GM19397 (cell line): Measurements from ENCODE around the gene DDX60.
"Not testable (repeated sequence)": the region's sequence is repeated elsewhere in the genome, so short reads cannot be mapped to it uniquely, and the experiment has no call there.

Source experiments
- ATAC-seq: cut with Tn5 transposase; IDR thresholded peaks from one replicate; pipeline ENCODE4 v1.9.1; 2021; ENCODE audit warnings: mild to moderate bottlenecking, moderate library complexity; ENCODE audit not compliant: unreplicated experiment

DDX60 gene, protein sequence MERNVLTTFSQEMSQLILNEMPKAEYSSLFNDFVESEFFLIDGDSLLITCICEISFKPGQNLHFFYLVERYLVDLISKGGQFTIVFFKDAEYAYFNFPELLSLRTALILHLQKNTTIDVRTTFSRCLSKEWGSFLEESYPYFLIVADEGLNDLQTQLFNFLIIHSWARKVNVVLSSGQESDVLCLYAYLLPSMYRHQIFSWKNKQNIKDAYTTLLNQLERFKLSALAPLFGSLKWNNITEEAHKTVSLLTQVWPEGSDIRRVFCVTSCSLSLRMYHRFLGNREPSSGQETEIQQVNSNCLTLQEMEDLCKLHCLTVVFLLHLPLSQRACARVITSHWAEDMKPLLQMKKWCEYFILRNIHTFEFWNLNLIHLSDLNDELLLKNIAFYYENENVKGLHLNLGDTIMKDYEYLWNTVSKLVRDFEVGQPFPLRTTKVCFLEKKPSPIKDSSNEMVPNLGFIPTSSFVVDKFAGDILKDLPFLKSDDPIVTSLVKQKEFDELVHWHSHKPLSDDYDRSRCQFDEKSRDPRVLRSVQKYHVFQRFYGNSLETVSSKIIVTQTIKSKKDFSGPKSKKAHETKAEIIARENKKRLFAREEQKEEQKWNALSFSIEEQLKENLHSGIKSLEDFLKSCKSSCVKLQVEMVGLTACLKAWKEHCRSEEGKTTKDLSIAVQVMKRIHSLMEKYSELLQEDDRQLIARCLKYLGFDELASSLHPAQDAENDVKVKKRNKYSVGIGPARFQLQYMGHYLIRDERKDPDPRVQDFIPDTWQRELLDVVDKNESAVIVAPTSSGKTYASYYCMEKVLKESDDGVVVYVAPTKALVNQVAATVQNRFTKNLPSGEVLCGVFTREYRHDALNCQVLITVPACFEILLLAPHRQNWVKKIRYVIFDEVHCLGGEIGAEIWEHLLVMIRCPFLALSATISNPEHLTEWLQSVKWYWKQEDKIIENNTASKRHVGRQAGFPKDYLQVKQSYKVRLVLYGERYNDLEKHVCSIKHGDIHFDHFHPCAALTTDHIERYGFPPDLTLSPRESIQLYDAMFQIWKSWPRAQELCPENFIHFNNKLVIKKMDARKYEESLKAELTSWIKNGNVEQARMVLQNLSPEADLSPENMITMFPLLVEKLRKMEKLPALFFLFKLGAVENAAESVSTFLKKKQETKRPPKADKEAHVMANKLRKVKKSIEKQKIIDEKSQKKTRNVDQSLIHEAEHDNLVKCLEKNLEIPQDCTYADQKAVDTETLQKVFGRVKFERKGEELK (N-terminal part only)

DNA sequence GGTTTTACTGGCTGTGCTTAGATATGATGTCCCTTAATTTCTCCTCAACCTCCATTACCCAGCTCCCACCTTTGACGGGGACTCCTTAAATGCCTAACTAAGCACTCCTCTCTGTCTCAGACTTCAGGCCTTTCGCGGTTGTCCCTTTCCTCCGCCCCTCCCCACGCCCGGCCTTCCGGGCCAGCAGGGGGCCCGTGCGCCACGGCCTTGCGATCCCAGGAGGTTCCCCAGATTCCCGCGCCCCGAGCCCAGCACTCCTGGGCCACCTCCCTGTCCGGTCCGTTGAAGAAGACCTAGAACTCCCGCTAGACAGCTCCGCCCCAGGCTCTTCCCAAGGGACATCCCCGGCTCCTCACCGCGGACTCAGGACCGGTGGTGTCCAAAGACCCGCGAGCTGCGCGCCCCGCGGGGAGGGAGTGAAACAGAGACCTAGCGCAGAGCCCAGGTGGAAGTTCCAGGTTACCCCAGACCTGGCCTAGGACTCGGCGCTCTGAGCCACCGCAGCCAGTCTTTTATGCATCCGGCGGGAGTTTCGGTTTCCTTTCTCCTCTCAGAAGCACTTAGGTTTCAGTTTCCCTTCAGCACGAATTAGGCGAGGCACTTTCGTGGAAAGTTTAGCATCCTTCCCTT, at the start of gene DDX60:
Gene DDX60 (minus strand): TSS at position 487 of the 630 bp plus-strand sequence. CDS start 7,493 bp downstream, outside the sequence.
- peak; percentile 96 for ATAC-seq

DNA sequence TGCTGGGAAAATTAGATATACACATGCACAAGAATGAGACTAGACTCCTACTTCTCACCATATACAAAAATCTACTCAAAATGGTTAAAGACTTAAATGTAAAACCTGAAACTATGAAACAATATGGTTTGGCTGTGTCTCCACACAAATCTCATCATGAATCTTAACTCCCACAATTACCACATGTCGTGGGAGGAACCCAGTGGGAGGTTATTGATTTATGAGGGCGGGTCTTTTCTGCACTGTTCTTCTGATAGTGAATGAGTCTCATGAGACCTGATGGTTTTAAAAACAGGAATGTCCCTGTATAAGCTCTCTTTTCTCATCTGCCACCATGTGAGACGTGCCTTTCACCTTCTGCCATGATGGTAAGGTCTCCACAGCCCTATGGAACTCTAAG, 48.5 kb upstream of the DDX60 start:
- ATAC-seq = no peak

DNA sequence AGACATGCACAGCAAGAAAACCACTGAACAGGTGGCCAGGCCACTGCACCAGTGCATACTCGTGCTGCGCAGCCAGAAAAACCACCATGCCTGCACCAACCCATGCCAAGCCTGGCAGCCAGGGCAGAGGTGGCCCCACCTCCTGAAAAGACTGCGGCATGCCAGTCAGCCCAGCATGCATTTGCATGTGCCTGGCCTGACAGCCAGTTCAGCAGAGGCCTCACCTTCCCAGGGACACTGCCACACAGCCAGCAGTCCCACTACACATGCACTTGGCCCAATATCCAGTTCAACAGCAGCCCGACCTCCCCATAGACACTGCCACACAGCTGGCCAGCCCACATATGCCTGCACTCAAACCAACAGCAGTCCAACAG, 43.5 kb upstream of the DDX60 start:
- ATAC-seq = no peak

- no peak for ATAC-seq
Measured at GRCh38 chr4:168361365-168362024, 42.9 kb upstream of the DDX60 start.

DNA sequence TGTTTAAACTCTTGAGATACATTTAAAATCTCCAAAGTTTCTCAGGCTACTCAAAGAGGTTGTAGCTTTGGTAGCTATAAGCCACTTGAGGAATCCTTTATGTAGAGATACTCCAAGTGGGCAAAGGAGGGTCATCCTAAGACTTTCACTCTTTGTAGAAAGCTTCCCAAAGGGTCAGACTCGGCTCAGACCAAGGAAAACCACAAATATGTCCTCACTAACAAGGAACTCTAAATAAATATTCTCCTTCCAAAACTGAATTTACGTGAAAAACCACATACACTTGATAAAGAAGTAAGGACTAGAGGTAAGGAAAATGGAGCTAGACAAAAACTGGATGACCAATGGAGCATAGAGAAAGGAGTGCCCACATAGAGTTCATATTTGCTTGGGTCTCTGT, 41.7 kb upstream of the DDX60 start:
- ATAC-seq = no peak

DNA sequence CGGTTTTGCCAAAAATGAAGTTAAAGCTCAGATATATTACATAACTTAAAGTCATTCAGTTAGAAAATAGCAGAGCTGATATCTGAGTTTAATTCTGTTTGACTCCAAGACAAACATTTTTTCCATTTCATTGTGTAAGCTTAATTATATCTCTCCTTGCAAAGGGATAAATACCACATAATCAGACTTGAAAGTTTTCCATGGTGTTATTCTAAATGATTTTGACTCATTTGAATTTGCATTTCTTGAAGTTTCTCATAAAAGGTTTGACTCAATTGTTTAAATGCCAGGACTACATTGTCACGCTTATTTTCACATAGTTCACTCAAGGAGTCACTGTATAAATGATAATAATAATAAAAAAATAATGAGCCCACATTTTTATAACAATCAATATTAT, 39.4 kb upstream of the DDX60 start:
- ATAC-seq = no peak

DNA sequence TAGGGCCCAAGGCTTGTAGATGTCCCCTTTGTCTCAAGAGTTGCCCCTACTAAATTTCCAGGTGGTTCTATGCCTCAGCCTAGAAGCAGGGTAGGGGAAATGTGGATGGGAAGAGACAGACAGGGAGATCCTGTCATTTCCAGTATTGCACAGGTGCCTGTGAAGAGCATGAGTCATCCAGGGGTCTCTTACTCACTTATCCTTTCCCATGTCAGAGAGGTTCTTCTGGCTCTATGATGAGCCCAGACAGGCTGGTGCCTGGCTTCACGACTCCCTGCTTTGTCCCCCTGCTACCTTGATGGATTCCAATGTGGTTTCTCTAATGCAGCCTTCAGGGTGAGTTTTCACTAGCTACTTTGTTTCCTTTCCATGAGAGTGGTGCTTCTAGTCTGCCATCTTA, 35.2 kb upstream of the DDX60 start:
- ATAC-seq = no peak

DNA sequence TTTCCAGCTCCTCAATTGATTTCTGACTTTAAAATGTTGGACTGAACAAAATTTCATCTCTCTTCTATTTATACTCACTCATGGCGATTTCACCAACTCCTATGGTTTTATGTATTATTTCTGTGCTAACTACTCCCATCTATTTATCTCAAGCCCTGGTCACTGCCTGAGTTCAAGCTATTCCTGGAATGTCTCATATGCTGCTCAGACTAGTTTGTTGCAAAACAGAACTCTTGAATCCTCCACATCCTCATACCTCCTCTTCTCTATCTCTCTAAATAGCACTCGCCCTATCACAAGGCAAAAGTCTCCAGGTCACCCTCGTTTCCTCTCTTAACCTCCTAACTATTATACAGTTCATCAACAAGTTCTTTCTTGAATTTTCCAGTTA, 19.0 kb upstream of the DDX60 start:
- no peak for ATAC-seq

- no peak for ATAC-seq
Measured at GRCh38 chr4:168336837-168337549, 18.4 kb upstream of the DDX60 start.

DNA sequence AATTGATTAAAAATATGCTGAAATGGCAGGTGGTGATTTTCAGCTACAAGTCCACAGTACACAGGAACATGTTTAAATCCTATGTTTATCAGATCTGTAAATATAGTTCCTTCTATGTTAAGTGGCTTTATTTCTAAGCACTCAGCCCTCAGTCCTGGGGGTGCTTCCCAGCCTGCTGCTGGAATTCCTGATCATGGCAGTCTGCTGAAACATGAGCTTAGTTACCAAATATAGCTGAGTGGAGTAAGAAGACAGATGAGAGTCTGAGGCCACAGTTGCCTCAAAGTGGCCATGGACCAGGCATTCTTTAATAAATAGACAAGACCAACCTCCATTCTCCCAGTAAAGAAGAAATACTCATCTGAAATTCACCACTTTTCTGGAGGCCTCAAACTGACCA, 17.1 kb upstream of the DDX60 start:
- no peak for ATAC-seq

- no peak for ATAC-seq
Measured at GRCh38 chr4:168334053-168334452, 15.5 kb upstream of the DDX60 start.

- ATAC-seq = not testable (repeated sequence)
Measured at GRCh38 chr4:168330575-168330974, 12.0 kb upstream of the DDX60 start.

GRCh38 chr4:168325591-168325990, 7.0 kb upstream of the DDX60 start:
- no peak for ATAC-seq

DNA sequence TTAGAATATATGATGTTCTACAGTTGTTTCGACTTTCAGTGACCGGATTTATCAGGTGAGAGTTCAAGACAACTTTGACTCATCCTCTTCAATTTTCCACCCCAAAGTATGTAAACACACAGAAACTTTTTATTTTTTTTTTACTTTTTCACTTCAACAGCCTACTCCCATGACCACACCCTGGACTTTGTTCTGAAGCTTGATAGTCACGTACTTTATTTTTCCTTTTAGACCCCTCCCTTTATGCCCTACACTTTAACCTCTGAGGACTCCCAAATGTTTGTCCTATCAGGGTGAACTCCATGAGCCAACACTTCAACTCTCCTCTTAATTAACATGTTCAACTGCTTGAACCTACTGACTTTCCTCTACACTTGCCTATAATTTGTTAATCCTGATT, 2.5 kb upstream of the DDX60 start:
- no peak for ATAC-seq

DNA sequence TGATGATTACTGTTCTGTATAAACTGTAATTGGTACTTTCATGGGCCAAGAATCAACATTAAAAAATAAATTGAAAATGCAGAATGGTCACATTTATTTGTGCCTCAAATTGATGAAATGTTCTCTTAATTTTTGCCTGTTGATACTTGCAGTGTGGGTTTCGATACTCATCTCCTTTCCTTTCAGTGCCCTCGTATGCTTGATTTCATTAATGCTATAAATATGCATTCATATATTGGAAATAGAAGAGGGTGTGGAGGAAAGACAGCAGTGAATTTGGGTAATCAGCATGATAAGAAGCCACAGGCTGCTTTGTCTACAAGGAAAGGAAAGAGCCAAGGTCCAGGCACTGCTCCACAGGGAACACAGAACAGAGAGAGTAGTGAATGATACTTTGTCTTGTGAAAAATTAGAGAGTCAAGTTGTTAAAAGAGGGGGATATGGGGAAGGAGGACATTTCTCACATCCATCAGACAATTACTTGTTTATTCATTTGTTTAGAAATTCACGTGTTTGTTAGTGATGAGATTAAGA, 1.0 kb upstream of the DDX60 start:
- no peak for ATAC-seq

DNA sequence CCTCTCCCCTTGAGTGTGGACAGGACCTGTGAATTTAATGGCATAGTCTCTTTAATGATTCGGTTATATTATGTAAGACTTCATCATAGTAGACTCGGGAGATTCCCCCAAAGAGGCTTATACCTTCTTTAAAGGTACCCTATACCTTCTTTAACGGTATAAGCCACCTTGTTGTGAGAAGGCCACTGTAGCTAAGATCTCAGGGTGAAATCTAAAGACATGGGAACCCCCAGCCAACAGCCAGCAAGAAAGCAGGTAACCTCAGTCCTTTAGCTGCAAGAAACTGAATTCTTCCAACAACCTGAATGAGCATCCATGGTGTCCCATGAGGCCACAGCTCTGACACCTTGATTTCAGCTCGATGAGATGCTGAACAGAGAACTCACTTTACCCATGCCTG, 931 bp downstream of the DDX60 start:
- ATAC-seq = no peak

- no peak for ATAC-seq
Measured at GRCh38 chr4:168309781-168310180, 8.8 kb downstream of the DDX60 start.

DNA sequence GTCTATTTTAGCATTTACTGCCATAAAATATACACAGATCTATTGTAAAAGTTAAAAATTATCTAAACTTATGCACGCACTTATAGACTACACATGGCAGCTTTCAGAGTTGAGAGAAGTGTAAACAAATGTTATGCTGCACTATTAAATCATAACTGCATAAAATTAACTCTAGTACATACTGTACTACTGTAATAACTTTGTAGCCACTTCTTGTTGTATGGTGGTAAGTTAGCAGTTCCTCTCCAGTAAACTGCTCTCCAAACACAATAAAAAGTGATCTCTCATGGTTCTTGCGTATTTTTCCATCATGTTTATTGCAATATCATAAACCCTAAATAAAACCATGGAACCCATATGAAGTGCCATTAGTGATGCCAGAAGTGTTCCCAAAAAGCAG, 9.6 kb downstream of the DDX60 start:
- ATAC-seq = no peak

DNA sequence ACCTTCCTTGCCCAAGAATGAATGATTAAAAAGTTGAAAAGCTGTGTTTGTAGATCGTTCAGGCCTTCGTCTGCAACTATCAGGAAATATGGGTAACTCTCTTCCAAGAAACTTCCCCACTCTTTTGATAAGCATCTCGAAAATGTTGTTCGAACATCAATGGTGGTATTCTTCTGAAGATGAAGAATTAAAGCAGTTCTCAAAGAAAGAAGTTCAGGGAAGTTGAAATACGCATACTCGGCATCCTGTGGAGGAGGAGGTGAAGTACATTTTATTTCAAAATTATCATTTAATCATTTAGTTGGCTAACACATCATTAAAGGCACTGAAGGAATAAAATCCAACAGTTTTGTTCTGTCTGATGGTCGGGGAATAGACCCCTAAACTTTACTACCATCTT, 12.1 kb downstream of the DDX60 start:
- ATAC-seq = no peak
